ENCODE measurements around the gene RGS19.
"Not testable (repeated sequence)": the region's sequence is repeated elsewhere in the genome, so short reads cannot be mapped to it uniquely, and the experiment has no call there.

RGS19 gene

GRCh38 chr20:64079273-64080012 is at the start of gene RGS19:
RGS19 (minus strand) TSS chr20:64079518; CDS start chr20:64076886, 2,632 bp downstream.
- peak; percentile 72 for DNase-seq (ENCODE audit: low read depth)

GRCh38 chr20:64123517-64123916 is 44.2 kb upstream of the RGS19 start:
- not testable (repeated sequence) for DNase-seq (ENCODE audit: low read depth)

- not testable (repeated sequence) for DNase-seq (ENCODE audit: low read depth)
These were observed 43.6 kb upstream of the RGS19 start for GRCh38 chr20:64122927-64123326.

- DNase-seq (ENCODE audit: low read depth): no peak
These were observed 42.3 kb upstream of the RGS19 start for GRCh38 chr20:64121586-64121985.

GRCh38 chr20:64119681-64120341 is 40.5 kb upstream of the RGS19 start:
- no peak for DNase-seq (ENCODE audit: low read depth)

GRCh38 chr20:64119301-64119680 is 40.0 kb upstream of the RGS19 start:
- no peak for DNase-seq (ENCODE audit: low read depth)

GRCh38 chr20:64117432-64117777 is 38.1 kb upstream of the RGS19 start:
- DNase-seq (ENCODE audit: low read depth): not testable (repeated sequence)

GRCh38 chr20:64116541-64117431 is 37.5 kb upstream of the RGS19 start:
- DNase-seq (ENCODE audit: low read depth): no peak

- DNase-seq (ENCODE audit: low read depth): no peak
These were observed 36.7 kb upstream of the RGS19 start for GRCh38 chr20:64116016-64116415.

GRCh38 chr20:64115171-64115911 is 36.0 kb upstream of the RGS19 start:
- no peak for DNase-seq (ENCODE audit: low read depth)

- DNase-seq (ENCODE audit: low read depth): no peak
These were observed 35.1 kb upstream of the RGS19 start for GRCh38 chr20:64114356-64114971.

- DNase-seq (ENCODE audit: low read depth): no peak
These were observed 34.6 kb upstream of the RGS19 start for GRCh38 chr20:64113796-64114355.

- no peak for DNase-seq (ENCODE audit: low read depth)
These were observed 34.1 kb upstream of the RGS19 start for GRCh38 chr20:64113444-64113775.

- DNase-seq (ENCODE audit: low read depth): no peak
These were observed 33.5 kb upstream of the RGS19 start for GRCh38 chr20:64112691-64113443.

- DNase-seq (ENCODE audit: low read depth): no peak
These were observed 32.7 kb upstream of the RGS19 start for GRCh38 chr20:64111841-64112641.

- no peak for DNase-seq (ENCODE audit: low read depth)
These were observed 31.2 kb upstream of the RGS19 start for GRCh38 chr20:64110411-64111068.

- no peak for DNase-seq (ENCODE audit: low read depth)
These were observed 30.6 kb upstream of the RGS19 start for GRCh38 chr20:64109831-64110391.

GRCh38 chr20:64108731-64109681 is 29.7 kb upstream of the RGS19 start:
- DNase-seq (ENCODE audit: low read depth): no peak
